ENCODE measurements around the gene COG5. TPM values are rescaled to one million over a fixed set of nuclear protein-coding genes. Genes with fewer than 3 reads are reported as not detected.

The COG5 gene
- total RNA-seq, 1 experiment from 2014 or later: 62.3 TPM

- DNase-seq (ENCODE audit: low read depth): no peak
Measured at GRCh38 chr7:107394276-107394675, 169.4 kb downstream of the COG5 start.

GRCh38 chr7:107392830-107393229 is 170.9 kb downstream of the COG5 start:
- no peak for DNase-seq (ENCODE audit: low read depth)

- DNase-seq (ENCODE audit: low read depth): no peak
Measured at GRCh38 chr7:107390916-107391315, 172.8 kb downstream of the COG5 start.

GRCh38 chr7:107388604-107389003 is 175.1 kb downstream of the COG5 start:
- DNase-seq (ENCODE audit: low read depth): no peak

GRCh38 chr7:107387573-107388219 is 176.0 kb downstream of the COG5 start:
- peak; percentile 94 for DNase-seq (ENCODE audit: low read depth)

- peak; percentile 72 for DNase-seq (ENCODE audit: low read depth)
Measured at GRCh38 chr7:107387128-107387527, 176.6 kb downstream of the COG5 start.

DNA sequence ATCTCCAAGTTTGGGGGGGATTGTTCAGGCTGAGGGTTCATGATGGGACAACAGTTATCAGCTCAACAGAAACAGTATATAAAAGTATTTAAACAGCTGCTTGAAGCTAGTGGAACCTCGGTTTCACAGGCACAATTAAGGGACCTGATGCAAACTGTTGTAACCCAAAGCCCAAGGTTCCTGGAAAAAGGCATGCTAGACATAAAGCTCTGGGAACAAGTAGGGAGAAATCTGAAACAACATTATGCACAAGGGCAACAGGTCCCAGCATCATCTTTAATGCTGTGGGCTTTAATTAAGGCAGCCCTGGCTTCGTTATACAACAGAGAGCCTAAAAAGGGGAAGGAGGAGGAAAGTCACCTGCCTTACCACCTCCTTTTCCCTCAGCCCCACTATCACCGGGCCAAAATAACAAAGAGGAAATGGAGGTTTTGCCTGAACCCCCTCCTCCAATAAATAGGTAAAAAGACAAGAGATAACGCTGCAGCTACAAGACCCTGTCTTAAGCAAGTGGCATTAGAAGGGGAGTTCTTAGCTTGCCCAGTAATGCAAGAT is 177.1 kb downstream of the COG5 start:
- DNase-seq (ENCODE audit: low read depth): no peak

- DNase-seq (ENCODE audit: low read depth): no peak
Measured at GRCh38 chr7:107384025-107384424, 179.7 kb downstream of the COG5 start.

- no peak for DNase-seq (ENCODE audit: low read depth)
Measured at GRCh38 chr7:107383203-107383602, 180.5 kb downstream of the COG5 start.

DNA sequence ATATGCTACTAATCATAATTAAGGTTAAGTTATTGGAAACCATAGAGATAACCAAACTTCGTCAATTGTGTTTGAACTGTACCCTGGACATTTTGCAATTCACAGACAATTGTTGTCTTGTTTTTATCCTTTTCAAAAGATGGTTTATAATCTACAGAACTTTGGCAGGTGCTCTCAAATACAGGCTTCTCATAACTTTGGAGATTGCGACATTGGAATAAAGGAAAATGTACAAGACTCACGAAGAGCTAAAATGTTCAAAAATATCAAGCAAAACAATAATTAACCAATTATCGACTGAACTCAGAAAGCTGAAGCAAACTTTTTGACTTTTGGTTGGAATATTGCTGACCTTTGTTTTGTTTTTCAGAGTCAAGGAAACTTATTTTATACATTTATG is 182.3 kb downstream of the COG5 start:
- no peak for DNase-seq (ENCODE audit: low read depth)

DNA sequence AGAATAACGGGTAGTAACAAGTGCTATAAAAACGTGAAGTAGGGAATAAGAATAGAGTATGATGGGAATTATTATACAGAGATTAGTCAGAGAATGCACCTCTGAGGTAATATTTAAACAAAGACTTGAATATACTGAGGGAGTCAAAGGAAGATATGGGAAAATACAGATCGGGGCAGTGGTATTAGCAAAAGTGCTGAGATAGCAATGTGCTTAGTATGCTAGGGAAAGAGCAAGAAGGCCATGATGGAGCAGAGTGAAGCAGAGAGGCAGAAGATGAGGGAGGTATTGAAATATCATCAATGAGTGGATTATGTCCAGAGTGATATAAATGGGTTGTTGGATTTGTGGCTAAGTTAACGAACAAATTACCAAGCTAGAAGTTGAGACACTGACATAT is 190.4 kb downstream of the COG5 start:
- no peak for DNase-seq (ENCODE audit: low read depth)

- DNase-seq (ENCODE audit: low read depth): peak; percentile 51
Measured at GRCh38 chr7:107372298-107372697, 191.4 kb downstream of the COG5 start.

DNA sequence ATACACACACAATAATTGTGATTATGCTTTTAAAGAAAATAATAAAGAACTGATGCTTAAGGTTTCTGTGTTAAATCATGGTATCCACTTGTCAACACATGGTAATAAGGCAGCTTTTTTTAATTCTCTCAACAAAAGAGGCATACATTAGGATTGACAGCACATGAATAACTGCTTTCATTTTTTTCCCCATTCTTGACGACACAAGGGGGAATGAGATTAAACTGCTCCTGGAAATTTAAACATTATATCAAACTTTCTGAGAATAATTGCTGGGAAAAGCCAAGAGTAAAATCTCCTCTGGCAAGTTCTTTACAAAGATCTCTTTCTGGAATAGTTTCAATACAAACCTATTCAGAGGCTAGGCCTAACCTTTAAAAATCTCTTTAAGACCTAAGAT is 192.9 kb downstream of the COG5 start:
- DNase-seq (ENCODE audit: low read depth): no peak

- DNase-seq (ENCODE audit: low read depth): no peak
Measured at GRCh38 chr7:107364787-107365186, 198.9 kb downstream of the COG5 start.

DNA sequence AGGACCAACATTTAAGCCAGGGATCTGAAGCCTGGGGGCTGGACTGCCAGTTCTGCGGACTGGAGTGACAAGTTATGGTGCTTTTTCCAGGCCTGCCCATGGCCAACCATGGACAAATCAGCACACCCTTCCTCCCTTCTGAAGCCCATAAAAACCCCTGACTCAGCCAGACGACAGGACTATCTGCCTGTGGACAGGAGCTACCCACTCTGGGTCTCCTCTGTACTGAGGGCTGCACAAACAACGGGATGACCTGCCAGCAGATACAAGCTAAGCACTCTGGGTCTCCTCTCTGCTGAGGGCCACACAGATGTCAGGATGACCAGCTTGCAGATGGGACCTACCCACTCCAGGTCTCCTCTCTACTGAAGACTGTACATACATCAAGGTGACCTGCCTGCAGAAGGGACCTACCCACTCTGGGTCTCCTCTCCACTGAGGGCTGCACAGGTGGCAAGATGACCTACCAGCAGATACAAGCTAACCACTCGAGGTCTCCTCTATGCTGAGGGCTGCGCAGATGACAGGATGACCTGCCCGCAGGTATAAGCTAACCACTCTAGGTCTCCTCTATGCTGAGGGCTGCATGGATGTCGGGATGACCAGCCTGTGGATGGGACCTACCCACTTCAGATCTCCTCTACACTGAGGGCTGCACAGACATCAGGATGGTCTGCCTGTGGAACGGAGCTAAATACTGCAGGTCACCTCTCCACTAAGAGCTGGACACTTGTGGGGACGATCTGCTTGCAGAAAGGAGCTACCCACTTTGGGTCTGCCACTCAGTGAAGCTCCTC is 204.0 kb downstream of the COG5 start:
- no peak for DNase-seq (ENCODE audit: low read depth)

GRCh38 chr7:107355616-107356015 is 208.1 kb downstream of the COG5 start:
- peak; percentile 62 for DNase-seq (ENCODE audit: low read depth)

DNA sequence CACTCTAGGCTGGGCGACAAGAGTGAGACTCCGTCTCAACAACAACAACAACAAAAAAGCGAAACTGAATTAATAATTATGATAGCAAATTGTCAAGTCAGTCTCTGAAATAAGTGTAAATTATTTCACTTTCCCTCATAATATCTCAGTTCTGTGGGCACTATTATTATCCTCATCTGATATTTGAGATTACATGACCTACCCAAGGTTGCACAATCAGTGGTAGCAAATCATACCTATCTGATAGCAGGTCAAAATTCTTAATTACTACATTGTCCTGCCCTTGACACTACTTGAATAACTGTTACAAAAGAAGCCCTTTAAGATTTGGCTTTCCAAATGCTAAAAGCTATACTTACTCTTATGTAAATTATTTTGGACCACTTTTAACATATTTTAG is 209.1 kb downstream of the COG5 start:
- DNase-seq (ENCODE audit: low read depth): no peak

DNA sequence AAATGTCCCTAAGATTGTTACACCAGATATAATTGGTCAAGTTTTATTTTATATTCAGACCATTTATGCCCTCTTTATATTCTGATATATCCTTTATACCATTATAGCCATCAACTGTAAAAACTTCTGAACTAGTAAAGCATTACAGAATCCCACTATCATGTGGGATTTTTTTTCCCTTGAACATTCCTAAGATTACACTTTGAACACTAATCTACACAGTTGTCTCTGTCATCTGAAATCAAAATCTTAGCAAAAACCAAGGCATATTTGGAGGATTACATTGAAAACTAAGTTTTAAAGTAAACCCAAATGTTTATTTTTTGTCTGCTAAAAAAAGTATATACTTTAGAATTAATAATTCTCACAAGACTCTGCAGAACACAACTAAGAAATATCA is 210.0 kb downstream of the COG5 start:
- no peak for DNase-seq (ENCODE audit: low read depth)

- no peak for DNase-seq (ENCODE audit: low read depth)
Measured at GRCh38 chr7:107345898-107346297, 217.8 kb downstream of the COG5 start.

DNA sequence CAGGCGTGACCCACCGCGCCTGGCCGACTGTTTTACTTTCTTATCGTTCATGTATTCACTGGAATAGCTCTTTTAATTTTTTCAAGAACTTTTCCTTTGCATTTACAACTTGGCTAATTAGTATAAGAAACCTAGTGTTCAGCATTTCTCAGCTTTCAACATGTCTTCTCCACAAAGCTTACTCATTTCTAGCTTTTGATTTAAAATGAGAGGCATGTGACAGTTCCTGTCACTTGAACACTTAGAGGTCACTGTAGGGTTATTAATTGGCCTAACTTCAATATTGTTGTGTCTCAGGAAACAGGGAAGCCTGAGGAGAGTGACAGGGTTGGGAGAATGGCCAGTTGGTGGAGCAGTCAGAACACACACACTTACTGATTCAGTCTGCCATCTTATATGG is 218.9 kb downstream of the COG5 start:
- no peak for DNase-seq (ENCODE audit: low read depth)

GRCh38 chr7:107344286-107344685 is 219.4 kb downstream of the COG5 start:
- no peak for DNase-seq (ENCODE audit: low read depth)

GRCh38 chr7:107338080-107338479 is 225.6 kb downstream of the COG5 start:
- no peak for DNase-seq (ENCODE audit: low read depth)
